Stimulated activated CD8-positive, alpha-beta memory T cell treated with anti-CD3 and anti-CD28 coated beads, Interleukin-4, amount 100 ng/mL, for 48 hours (primary cell): ENCODE measurements around the gene ENKD1.
A peak's percentile ranks its signal among the peaks of the same experiment; 100 is the strongest.

Source experiments
- DNase-seq: peaks from one replicate; pipeline ENCODE4 v3.0.0-alpha.2; 2020

ENKD1 gene

DNA sequence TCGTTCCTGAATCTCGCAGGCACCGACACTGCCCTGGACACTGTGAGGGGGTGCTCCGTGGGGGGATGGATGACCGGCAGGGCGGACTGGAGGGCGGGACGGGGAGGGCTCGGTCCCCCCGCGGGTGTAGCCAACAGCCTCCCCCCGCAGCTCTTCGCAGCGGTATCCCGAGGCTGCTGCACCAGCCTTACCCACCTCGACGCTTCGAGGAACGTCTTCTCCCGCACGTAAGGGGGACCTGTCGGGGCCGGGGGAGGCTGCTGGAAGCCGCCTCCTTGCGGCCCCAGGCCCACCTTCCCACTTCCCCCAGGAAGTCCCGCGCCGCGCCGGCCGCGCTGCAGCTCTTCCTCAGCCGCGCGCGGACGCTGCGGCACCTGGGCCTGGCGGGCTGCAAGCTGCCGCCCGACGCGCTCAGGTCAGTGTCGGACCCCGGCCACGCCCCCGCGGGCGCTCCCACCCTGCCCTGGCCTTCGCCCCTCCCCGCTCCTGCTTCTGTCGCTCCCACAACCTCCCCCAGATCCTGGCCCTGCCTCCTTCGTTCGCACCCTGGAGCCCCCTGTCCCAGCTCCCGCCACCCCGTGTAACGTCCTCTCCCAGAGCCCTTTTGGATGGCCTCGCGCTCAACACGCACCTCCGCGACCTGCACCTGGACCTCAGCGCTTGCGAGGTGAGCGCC, 18.3 kb downstream of the ENKD1 start:
- DNase-seq, result no peak

- no peak for DNase-seq
Observed at GRCh38 chr16:67647681-67648080, 18.9 kb downstream of the ENKD1 start.

DNA sequence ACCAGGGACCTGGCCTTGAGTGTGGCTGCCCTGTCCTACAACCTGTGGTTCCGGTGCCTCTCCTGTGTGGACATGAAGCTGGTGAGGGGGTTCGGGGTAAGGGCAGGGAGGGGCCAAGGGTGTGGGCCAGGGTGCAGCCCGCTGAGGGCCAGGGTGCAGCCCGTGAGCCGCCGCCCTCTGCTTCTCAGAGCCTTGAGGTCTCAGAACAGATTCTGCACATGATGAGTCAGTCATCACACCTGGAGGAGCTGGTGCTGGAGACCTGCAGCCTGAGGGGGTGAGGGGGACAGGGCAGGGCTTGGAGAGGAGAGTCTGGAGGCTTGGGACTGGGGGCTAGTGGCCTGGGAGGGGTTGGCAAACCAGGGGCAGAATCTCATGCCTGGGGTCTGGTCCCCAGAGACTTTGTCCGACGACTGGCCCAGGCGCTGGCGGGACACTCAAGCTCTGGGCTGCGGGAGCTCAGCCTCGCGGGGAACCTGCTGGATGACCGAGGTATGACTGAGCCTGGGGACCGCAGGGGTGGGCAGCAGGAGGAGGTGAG, 19.4 kb downstream of the ENKD1 start:
- no peak for DNase-seq

DNA sequence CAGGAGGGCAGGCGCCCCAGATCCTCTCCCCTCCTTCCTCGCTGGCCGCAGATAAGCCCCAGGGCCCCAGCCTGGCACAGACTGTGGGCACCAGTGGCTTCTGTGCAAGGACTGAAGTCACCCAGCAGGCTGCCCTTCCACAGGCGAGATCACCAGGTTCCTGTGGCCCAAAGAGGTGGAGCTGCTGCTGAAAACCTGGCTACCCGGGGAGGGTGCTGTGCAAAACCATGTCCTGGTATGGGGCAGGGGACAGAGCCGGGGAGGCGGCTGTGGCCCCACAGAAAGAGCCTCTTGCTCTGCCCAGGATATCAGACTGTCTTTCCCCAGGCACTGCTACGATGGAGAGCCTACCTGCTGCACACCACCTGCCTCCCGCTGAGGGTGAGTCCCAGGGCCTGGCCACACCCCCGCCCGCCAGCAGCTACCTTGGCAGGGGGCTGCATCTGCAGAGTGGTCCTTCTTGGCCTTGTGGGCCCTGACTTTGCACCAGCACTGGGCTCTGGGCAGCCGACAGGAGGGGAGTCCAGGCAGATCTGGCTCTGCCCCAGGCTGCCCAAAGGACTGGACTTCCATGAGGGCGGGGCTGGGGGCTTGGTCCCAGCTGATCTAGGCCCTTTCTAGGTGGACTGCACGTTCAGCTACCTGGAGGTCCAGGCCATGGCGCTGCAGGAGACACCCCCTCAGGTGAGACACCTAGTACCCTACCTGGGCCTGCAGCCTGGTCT, 21.0 kb downstream of the ENKD1 start:
- DNase-seq, result no peak

- no peak for DNase-seq
Observed at GRCh38 chr16:67644038-67644437, 22.5 kb downstream of the ENKD1 start.

DNA sequence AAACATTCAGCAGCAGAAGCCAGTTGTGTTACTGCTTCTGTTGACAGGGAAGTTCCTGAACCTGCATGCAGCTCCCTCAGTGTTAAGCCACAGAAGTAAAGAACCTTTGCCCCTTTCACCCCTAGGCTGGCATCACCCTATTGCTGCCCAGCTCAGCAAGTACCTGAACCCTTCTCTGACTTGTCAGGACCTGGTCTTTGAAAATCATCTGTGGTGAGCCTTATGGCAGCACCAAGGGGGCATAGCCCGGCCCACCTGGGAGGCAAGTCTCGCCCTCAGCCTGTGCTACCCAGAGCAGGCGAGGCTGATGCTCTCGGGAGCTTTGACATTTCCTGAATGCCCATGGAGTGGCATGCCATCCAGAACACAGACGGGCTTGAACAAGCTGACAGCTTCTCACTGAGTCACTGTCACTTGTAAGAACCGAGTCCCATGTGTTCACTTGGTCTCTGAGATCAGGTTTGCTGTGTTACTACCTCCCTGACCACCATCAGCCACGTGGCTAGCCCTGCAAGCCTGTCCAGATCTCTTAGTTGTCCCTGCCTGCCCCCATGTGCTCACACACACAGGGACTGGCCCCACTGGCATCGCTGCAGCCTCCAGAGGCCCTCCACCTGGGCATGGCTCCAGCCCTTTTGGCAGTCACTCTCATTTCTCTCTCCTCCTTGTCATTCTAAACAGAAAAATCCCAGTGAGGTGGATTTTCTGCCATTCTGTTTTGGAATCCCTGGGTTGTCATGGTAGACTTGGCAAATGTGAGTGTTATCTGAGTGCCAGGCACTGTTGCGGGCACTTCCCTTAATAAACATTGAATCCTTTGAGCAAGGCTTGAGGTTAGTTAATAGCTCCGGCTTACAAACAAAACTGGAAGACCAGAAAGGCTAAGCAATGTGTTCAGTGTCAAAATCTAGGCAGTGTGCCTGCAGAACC, 24.5 kb downstream of the ENKD1 start:
- DNase-seq, result no peak

- no peak for DNase-seq
Observed at GRCh38 chr16:67637625-67638024, 28.9 kb downstream of the ENKD1 start.

DNA sequence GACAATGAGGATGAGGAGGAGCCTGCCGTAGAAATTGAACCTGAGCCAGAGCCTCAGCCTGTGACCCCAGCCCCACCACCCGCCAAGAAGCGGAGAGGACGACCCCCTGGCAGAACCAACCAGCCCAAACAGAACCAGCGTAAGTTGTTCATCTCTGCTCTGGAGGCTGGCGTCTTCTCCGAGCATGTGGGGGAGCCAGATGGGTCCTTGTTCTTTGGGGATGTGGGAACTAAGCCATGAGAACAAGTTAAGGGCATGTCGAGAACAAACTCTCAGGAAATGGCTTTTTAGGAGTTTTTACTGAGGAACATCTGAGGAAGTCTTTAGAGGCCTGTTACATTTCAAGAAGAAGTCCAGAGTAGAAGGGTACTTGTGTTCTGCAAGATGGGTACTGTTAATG, 29.8 kb downstream of the ENKD1 start:
- no peak for DNase-seq

DNA sequence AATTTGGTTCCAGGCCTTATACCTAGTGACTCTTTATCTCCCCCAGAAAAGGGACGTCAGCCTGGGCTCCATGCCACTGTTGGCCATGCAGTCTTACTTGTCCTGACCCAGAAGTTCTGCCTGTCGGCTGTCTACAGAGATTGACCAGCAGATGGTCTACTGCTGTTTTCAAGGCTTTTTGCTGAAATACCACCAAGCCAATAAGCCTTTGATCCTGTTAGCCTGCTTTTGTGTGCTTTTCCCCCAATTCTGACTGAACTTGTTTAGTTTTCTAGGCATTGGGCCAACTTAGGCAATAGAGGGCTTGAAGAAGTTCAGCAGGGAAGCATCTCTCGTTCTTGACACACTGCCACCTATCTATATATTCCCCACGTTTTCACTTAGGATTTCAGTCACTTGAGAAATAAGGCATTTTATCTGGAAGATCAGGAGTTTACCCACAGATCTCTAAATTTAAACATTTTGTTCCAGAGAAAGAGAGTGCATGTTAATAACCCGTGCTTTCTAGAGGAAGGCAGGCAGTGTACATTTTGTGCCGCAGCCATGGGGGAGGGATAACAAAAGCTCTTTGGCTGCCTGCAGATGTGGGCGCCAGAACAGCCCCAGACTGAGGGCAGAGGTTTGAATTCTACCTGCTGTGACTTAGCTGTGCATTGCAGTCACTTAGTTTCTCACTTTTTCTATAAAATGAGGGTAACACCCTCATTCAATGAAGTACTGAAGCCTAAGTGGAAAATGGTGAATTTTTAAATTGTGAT, 34.0 kb downstream of the ENKD1 start:
- no peak for DNase-seq

DNA sequence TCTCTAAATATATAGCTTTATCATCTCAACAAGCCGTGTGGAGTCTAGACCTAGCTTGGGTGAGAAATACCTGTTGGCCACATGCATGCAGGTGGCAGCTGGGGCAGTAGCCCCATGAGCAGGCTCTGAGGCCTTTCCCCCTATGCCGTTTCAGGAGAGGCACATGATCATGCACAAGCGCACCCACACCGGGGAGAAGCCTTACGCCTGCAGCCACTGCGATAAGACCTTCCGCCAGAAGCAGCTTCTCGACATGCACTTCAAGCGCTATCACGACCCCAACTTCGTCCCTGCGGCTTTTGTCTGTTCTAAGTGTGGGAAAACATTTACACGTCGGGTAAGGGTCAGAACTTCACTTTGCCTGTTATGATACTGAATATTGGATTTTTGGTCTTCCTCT, 38.3 kb downstream of the ENKD1 start:
- DNase-seq, result no peak

DNA sequence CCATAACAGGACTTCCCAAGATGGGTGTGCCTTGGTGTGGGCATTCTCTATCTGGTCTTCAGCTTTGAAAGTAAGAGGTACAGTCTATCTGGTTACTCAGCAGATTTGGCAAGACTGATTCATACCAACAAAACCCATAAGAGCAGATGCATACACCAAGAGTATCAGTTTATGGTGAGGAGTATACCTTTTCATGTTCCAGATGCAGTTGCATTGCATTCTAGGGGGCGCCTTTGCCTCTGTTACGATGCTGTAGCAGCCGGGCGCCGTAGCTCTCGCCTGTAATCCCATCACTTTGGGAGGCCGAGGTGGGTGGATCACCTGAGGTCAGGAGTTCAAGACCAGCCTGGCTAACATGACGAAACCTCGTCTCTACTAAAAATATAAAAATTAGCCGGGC, 52.7 kb downstream of the ENKD1 start:
- DNase-seq, result peak; percentile 43
